B cell (primary cell): ENCODE data around the gene ARFGAP3. TPM values are rescaled to one million over a fixed set of nuclear protein-coding genes. Genes with fewer than 3 reads are reported as not detected.

Experiments
- ATAC-seq: fragments of 200-7000 bp; cut with Tn5 transposase; one replicate; pipeline ENCODE4 v1.10.0; 2021; ENCODE audit warnings: low read depth, mild to moderate bottlenecking, moderate number of reproducible peaks, moderate library complexity
- CTCF ChIA-PET: fragments of 350-600 bp; sonication (Branson Sonifier 250); formaldehyde crosslinking; loops from one replicate; lab custom pipeline; 2021; ENCODE audit warnings: antibody characterized with exemption, inconsistent platforms; lab: Charles Lee
- POLR2A ChIA-PET: fragments of 350-600 bp; sonication (Branson Sonifier 250); formaldehyde crosslinking; loops from one replicate; lab custom pipeline; 2021; ENCODE audit warnings: antibody characterized with exemption; lab: Charles Lee
- DNase-seq: peaks from one replicate; pipeline ENCODE4 v3.0.0; 2013
- H2AFZ ChIP-seq: 2 replicates; pipeline ENCODE4 v1.6.1; 2012; ENCODE audit warnings: mild to moderate bottlenecking, low read depth, low read length; ENCODE audit not compliant: insufficient read depth, poor library complexity, severe bottlenecking
- H3K27ac ChIP-seq, 2 donors: 1 replicate in 1 of 2; 2 replicates in 1 of 2; pipeline ENCODE4 v1.5.1; 2012 to 2013; ENCODE audit warnings: low read length in 2 of 2, mild to moderate bottlenecking in 2 of 2, moderate library complexity in 1 of 2
- H3K27me3 ChIP-seq, 4 experiments: fragments of 200-600 bp in 1 of 4; sonication (generic) in 1 of 4; replicated peaks in 1 of 4; 1 replicate in 2 of 4; 2 replicates in 2 of 4; pipeline versions ENCODE4 v1.6.1 to v1.7.0; 2013 to 2016; ENCODE audit warnings: low read length in 3 of 4, mild to moderate bottlenecking in 2 of 4, mixed read lengths in 1 of 4, moderate library complexity in 1 of 4; ENCODE audit not compliant: insufficient read depth in 4 of 4, control insufficient read depth in 3 of 4; ENCODE audit errors: control extremely low read depth in 1 of 4
- H3K36me3 ChIP-seq, 2 experiments: replicated peaks in 1 of 2; 1 replicate in 1 of 2; 2 replicates in 1 of 2; pipeline versions ENCODE4 v1.6.1 to v1.7.1; 2013; ENCODE audit warnings: low read length in 1 of 2; ENCODE audit not compliant: insufficient read depth in 2 of 2, control insufficient read depth in 1 of 2; ENCODE audit errors: control extremely low read depth in 1 of 2, extremely low read depth in 1 of 2
- H3K4me1 ChIP-seq, 2 donors: fragments of 200-600 bp in 1 of 2; sonication (generic) in 1 of 2; 1 replicate in 1 of 2; 2 replicates in 1 of 2; pipeline versions ENCODE4 v1.5.1 to v1.6.1; 2013 to 2017; ENCODE audit warnings: low read length in 2 of 2; ENCODE audit not compliant: control insufficient read depth in 2 of 2, insufficient read depth in 2 of 2
- H3K4me2 ChIP-seq: replicated peaks from 2 replicates; pipeline ENCODE3; 2012; ENCODE audit warnings: mild to moderate bottlenecking, low read depth, low read length; ENCODE audit not compliant: poor library complexity, severe bottlenecking
- H3K4me3 ChIP-seq, 5 experiments: fragments of 200-600 bp in 1 of 5; sonication (generic) in 1 of 5; 1 replicate in 3 of 5; 2 replicates in 2 of 5; pipeline versions ENCODE4 v1.5.1 to v1.7.0; 2011 to 2016; ENCODE audit warnings: low read length in 4 of 5, mild to moderate bottlenecking in 4 of 5, low read depth in 2 of 5, control low read depth in 1 of 5, moderate library complexity in 1 of 5; ENCODE audit not compliant: insufficient read depth in 1 of 5; ENCODE audit errors: control extremely low read depth in 1 of 5, extremely low read depth in 1 of 5
- H3K79me2 ChIP-seq: fragments of 200-600 bp; sonication (generic); one replicate; pipeline ENCODE4 v1.6.0; 2016; ENCODE audit warnings: low read length; ENCODE audit not compliant: control insufficient read depth, insufficient read depth
- H3K9ac ChIP-seq: fragments of 200-600 bp; sonication (generic); 2 replicates; pipeline ENCODE4 v1.6.1; 2017; ENCODE audit warnings: mild to moderate bottlenecking, low read length, moderate library complexity
- H3K9me3 ChIP-seq, 3 donors: one replicate each; pipeline versions ENCODE4 v1.6.1 to v1.7.1; 2013; ENCODE audit warnings: low read length in 2 of 3; ENCODE audit not compliant: control insufficient read depth in 2 of 3, insufficient read depth in 1 of 3; ENCODE audit errors: control extremely low read depth in 1 of 3
- H4K20me1 ChIP-seq: 2 replicates; pipeline ENCODE4 v1.6.0; 2012; ENCODE audit warnings: mild to moderate bottlenecking, low read length; ENCODE audit not compliant: insufficient read depth, control insufficient read depth, poor library complexity, severe bottlenecking
- H3K27ac Mint-ChIP-seq: one replicate; pipeline ENCODE4 v1.8.0; 2021; ENCODE audit warnings: mixed read lengths
- H3K27me3 Mint-ChIP-seq: one replicate; pipeline ENCODE4 v1.8.0; 2021; ENCODE audit warnings: mixed read lengths
- H3K4me1 Mint-ChIP-seq: one replicate; pipeline ENCODE4 v1.8.0; 2021; ENCODE audit warnings: mixed read lengths
- H3K4me3 Mint-ChIP-seq: one replicate; pipeline ENCODE4 v1.8.0; 2021; ENCODE audit warnings: mixed read lengths
- H3K9me3 Mint-ChIP-seq: one replicate; pipeline ENCODE4 v1.8.0; 2022; ENCODE audit warnings: mixed read lengths; ENCODE audit not compliant: insufficient read depth
- EZH2 ChIP-seq: IDR thresholded peaks from 2 replicates; pipeline ENCODE4 v1.6.1; 2012; ENCODE audit warnings: borderline replicate concordance, low read depth, mild to moderate bottlenecking, moderate library complexity, low read length; ENCODE audit not compliant: insufficient read depth, poor library complexity, severe bottlenecking
- whole genome bisulfite sequencing: methylation state at CpG from one replicate; pipeline ENCODE4 v1.1.5; 2013; ENCODE audit warnings: missing lambda C conversion rate; ENCODE audit not compliant: insufficient coverage; 5-methylcytosine and 5-hydroxymethylcytosine counted together
- intact Hi-C: fragments of 100-400 bp; cut with micrococcal nuclease; formaldehyde crosslinking; loops from one replicate; pipeline ENCODE4 v1.10.0; 2022
- polyA plus RNA-seq: library from polyadenylated mRNA; depleted of rRNA; stranded (reverse); fragments of >200 nt; gene quantifications from 2 replicates; pipeline ENCODE4 v1.2.3, GENCODE V29; 2012
- total RNA-seq, 2 donors: library from RNA; stranded (reverse); fragments of 120-200 nt in 1 of 2; gene quantifications; 1 replicate in 1 of 2; 2 replicates in 1 of 2; pipeline versions ENCODE4 v1.2.3 to v1.2.4, GENCODE V29; 2013 to 2022
- TF ChIP-seq, protein P1 (sequence below): fragments of 200-600 bp; IDR thresholded peaks from one replicate; pipeline ENCODE4 v1.8.0; 2022; ENCODE audit warnings: antibody characterized with exemption, mild to moderate bottlenecking

Gene ARFGAP3
- total and polyA plus RNA-seq, 2 donors (not counting 1 experiment from before 2014, with no cell fraction given): 10.7 to 33.2 TPM

- CTCF ChIA-PET: interaction anchor here (0.9 to 1.4 kb wide), 2 partner anchors 11 to 17 kb away, joined by 3 read pairs; no protein-coding TSS in a partner anchor
- H3K4me2 ChIP-seq: no peak overlapping the region
These were observed 93.0 kb downstream of the ARFGAP3 start for GRCh38 chr22:42763965-42764480.

More at GRCh38 chr22:42763965-42764480, 93.0 kb downstream of the ARFGAP3 start:
- 80% methylated on average over 10 of the region's 13 CpGs for WGBS
- Histone ChIP-seq H3K27me3 (no peaks in the 10 kb centered on the region), H3K27ac (no peak overlapping the region), H3K79me2 (no peaks in the 10 kb centered on the region), H2AFZ (no peak overlapping the region), H4K20me1 (no peaks in the 10 kb centered on the region), H3K36me3 (no peaks in the 10 kb centered on the region), H3K4me1 (peaks cover 2 to 14% of the 10 kb centered on the region in 2 donors), H3K9me3 (no peaks in the 10 kb centered on the region), H3K9ac (no peak overlapping the region), H3K4me3 (no peak overlapping the region)
- ATAC-seq (no peak), DNase-seq (no peak)
- Mint-ChIP-seq H3K27ac (no peak overlapping the region), H3K4me1 (peaks cover 26% of the 10 kb centered on the region), H3K4me3 (no peak overlapping the region), H3K27me3 (no peaks in the 10 kb centered on the region), H3K9me3 (no peaks in the 10 kb centered on the region)
- POLR2A ChIA-PET: interaction anchor here (1.0 kb wide), 1 partner anchor 9 kb away, joined by 3 read pairs; no protein-coding TSS in a partner anchor
- TF ChIP-seq, protein P1, sequence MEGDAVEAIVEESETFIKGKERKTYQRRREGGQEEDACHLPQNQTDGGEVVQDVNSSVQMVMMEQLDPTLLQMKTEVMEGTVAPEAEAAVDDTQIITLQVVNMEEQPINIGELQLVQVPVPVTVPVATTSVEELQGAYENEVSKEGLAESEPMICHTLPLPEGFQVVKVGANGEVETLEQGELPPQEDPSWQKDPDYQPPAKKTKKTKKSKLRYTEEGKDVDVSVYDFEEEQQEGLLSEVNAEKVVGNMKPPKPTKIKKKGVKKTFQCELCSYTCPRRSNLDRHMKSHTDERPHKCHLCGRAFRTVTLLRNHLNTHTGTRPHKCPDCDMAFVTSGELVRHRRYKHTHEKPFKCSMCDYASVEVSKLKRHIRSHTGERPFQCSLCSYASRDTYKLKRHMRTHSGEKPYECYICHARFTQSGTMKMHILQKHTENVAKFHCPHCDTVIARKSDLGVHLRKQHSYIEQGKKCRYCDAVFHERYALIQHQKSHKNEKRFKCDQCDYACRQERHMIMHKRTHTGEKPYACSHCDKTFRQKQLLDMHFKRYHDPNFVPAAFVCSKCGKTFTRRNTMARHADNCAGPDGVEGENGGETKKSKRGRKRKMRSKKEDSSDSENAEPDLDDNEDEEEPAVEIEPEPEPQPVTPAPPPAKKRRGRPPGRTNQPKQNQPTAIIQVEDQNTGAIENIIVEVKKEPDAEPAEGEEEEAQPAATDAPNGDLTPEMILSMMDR: no peak
- no peak for TF ChIP-seq EZH2
- intact Hi-C loops: no loop called here
